ENCODE measurements around the gene SH3PXD2A. TPM values are rescaled to one million over a fixed set of nuclear protein-coding genes. Genes with fewer than 3 reads are reported as not detected.
A peak's percentile ranks its signal among the peaks of the same experiment; 100 is the strongest.

SH3PXD2A gene
- total and polyA plus RNA-seq, 10 of the 15 experiments (the other 5 are each of a cell fraction or from before 2014, with no cell fraction given), result 0.63 to 14.0 (median 4.4) TPM

GRCh38 chr10:103736763-103737162, 118.6 kb downstream of the SH3PXD2A start:
- TF ChIP-seq RFX5 (IDR thresholded peaks at IDR 0.05; ENCODE audit: low read depth, low read length) (0 out of 2 replicates have a peak, but pooled peaks have one; percentile 63), ZBTB4 (CRISPR knock-in tag; IDR thresholded peaks at IDR 0.05) (no peak), SUPT20H (IDR thresholded peaks at IDR 0.05; ENCODE audit: borderline replicate concordance, control insufficient read depth, low read depth, low read length) (no peak), STAT1 (conservative IDR thresholded peaks at IDR 0.05) (no peak), NFYB (IDR thresholded peaks at IDR 0.05; ENCODE audit: insufficient read depth, low read depth, low read length) (peak; percentile 66), PKNOX1 (IDR thresholded peaks at IDR 0.05) (0 out of 2 replicates have a peak, but pooled peaks have one; percentile 39)
- H3K79me2 ChIP-seq (ENCODE audit: control insufficient read depth, insufficient read depth, low read length), result no peaks in the 10 kb centered on the region
- BruUV-seq (replicated peaks), result no TSS peak
- H3K36me3 ChIP-seq (ENCODE audit: control insufficient read depth in 2 of 2, insufficient read depth in 2 of 2, low read length in 1 of 2), result no peaks in the 10 kb centered on the region
- H3K4me2 ChIP-seq (ENCODE audit: control insufficient read depth, insufficient read depth), result no peak overlapping the region
- ChIA-PET RAD21 (ENCODE audit: unreplicated experiment) (interaction anchor here (0.6 kb wide), 1 partner anchor 84 kb away, joined by 5 read pairs; no protein-coding TSS in a partner anchor), CTCF (interaction anchor here (0.8 to 1.3 kb wide), 3 partner anchors 18 to 145 kb away, joined by 3 read pairs; no protein-coding TSS in a partner anchor), POLR2A (interaction anchor here (0.5 kb wide), 1 partner anchor 72 kb away, joined by 3 read pairs; no protein-coding TSS in a partner anchor), SMC1A (ENCODE audit: uncharacterized antibody, unreplicated experiment) (no interaction called here)
- H3K4me3 ChIP-seq, result no peak overlapping the region
- no peak overlapping the region for H2AFZ ChIP-seq (ENCODE audit: control insufficient read depth, low read depth, low read length)
- intact Hi-C loops (cut with micrococcal nuclease; ENCODE audit: unreplicated experiment), result no loop called here
- in situ Hi-C loops (cut with MboI), result no loop called here
- 0% methylated on average over 3 of the region's 3 CpGs for WGBS (ENCODE audit: insufficient coverage, insufficient replicate concordance, low lambda C conversion rate, missing lambda C conversion rate)
- peaks cover 0 to 3% of the 10 kb centered on the region in 2 experiments; a peak in 1 of 4 replicates for H3K27me3 ChIP-seq (replicated peaks in 1 of 2; ENCODE audit: control insufficient read depth in 2 of 2, insufficient read depth in 2 of 2, low read length in 1 of 2)
- no peak overlapping the region for H3K27ac ChIP-seq (ENCODE audit: control insufficient read depth, insufficient read depth)
- no peaks in the 10 kb centered on the region; the same call in 2 of the 3 replicates for H3K9me3 ChIP-seq (replicated peaks; ENCODE audit: control insufficient read depth, insufficient read depth, low read length)
- FAIRE-seq (no peak), DNase-seq (ENCODE audit: low read depth, low spot score) (no peak), ATAC-seq (peak; percentile 77)
- H3K9ac ChIP-seq (ENCODE audit: control insufficient read depth, insufficient read depth, low read length), result no peak overlapping the region
- no peaks in the 10 kb centered on the region for H3K4me1 ChIP-seq (ENCODE audit: control insufficient read depth, insufficient read depth, low read length)
- no peaks in the 10 kb centered on the region for H4K20me1 ChIP-seq (ENCODE audit: control insufficient read depth, insufficient read depth)

Measured in GM12878 (cell line).